GM19239 (cell line): ENCODE measurements around the gene OR10H2.
"Not testable (repeated sequence)": the region's sequence is repeated elsewhere in the genome, so short reads cannot be mapped to it uniquely, and the experiment has no call there.

ENCODE experiments used
- DNase-seq: peaks from one replicate; pipeline ENCODE4 v3.0.0; 2011; ENCODE audit warnings: low spot score; ENCODE audit not compliant: insufficient read length
- FAIRE-seq: peaks from 2 replicates; lab custom pipeline; 2011; peaks lifted over from hg19 to GRCh38; lab: Jason Lieb, UNC

Gene OR10H2

DNA sequence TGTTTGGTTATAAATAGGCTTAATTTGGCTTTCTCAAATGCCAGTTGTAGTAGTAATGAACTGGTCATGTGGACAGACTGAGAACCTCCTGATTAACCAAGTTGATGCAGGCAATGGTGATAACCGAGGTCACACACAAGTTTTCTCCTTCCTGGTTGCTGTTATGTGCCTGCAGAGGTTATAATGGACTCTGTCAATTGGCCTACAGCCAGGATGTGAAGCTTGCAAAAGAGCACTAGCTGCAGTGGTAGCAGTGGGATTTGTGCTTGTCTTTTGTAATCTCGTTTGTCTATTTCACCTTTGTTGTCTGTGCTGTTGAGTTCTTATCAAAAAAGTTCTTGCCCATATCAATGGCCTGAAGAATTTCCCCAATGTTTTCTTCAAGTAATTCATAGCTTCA is 30.6 kb downstream of the OR10H2 start:
- DNase-seq (no peak), FAIRE-seq (no peak)

DNA sequence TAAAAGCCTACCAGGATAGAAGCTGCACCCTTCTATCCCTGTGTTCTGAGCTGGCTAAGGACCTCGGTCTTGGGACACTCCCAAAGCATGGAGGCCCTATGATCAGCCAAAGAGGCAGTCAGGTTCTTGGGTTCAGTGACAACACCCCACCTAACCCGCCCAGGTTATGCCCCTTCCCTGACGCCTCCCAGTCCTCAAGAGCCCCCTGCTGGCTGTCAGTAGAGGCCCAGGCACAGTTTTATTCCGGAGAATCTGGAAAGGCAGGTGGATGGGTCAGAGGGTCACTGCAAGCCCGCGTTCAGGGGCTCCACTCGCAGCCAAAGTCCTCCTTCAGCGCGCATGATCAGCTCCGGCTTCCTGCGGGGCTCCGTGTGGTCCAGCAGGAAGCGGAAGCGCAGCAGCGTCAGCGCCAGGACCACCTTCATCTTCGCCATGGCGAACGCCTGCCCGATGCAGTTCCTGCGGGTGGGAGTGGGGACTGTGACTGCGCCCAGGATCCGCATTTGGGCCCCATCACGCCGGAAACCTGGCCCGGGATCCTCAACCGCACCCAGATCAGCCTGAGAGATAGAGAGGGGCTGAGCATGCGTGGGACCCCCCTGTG is 32.2 kb downstream of the OR10H2 start:
- DNase-seq (no peak), FAIRE-seq (no peak)

- no peak for FAIRE-seq
- DNase-seq: no peak
These were observed 41.8 kb downstream of the OR10H2 start for GRCh38 chr19:15769586-15769985.

- DNase-seq, FAIRE-seq: not testable (repeated sequence)
These were observed 46.3 kb downstream of the OR10H2 start for GRCh38 chr19:15774159-15774558.

DNA sequence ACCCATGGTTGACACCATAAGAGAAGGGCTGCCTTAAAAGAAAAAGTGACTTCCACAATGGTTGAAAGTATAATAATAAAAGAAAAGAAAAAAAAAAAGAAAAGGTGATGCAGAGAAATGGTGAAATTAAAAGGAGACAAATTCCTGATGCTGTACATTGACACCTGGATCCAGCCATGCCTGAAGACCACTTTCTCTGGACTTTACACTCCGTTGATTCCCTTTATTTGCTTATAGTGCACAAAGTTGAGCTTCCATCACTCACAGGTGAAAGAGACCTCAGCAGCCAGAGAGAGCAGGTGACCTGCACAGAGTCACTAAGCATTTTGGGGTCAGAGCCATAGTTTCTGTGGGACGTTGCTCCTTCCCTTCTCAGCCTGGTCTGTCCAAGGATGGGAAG is 47.4 kb downstream of the OR10H2 start:
- FAIRE-seq (no peak), DNase-seq (no peak)

DNA sequence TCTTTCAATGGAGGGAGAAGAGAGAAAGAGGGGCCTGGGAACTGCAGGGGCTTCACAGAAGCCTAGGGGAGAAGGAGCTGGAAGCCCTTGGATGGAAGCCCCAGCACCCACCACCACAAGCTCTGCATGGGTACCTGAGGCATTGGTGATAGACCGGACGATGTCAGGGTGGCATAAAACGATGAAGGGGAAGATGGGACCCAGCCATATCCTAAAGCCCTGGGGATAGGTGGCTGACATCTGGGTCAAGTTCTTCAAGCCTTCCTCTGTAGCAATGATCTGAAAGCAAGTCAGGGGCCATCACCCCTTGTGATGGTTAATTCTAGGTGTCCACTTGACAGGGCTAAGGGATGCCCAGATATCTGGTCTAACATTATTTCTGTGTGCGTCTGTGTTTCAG is 48.4 kb downstream of the OR10H2 start:
- no peak for FAIRE-seq

DNA sequence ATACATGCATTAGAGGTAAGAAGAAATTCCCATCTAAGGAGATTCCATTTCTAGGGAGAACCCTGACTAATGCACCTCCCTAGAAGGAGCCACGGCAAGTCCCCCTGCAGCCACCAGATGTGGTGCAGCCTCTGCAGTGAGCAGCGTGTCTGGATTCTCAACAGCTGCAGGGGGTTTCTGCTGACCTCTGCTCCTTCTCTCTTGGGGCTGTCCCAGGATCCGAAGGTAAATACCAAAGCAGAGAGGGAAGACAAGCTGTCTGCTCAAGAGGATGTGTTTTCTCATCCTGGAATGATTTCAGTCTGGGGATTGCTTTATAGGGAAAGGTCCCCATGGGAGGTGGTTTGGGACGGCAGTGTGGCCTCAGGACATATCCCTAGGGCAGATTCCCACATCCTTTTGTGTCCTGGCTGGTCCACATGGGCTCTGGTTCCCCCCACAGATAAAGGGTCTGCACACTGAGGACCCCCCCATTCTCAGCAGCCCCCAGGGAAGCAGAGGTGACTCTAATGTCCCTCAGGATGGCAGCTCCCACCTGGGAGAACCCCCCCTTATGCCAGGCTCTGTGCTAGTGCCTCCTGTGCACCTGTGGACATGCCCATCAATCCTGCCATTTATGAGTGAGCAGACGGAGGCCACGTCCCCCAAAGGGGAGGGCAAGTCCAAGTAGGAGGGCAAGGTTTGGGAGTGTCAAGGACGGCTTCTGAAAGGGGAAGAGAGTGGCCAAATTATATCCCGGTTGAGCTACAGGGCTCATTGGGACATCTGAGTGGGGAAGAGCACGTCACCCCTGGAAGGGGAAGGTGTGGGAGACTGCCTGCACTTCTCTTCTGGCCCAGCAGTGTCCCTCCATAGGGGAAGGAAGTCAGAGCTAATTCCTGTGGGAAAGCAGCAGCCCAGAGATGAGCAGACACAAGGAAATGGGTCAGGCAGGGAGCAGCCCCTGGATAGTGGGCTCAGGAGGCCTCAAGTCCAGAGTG is 49.5 kb downstream of the OR10H2 start:
- FAIRE-seq: no peak
- DNase-seq: no peak

More for the DNA sequence above, 48.4 kb downstream of the OR10H2 start:
- DNase-seq: no peak
